ENCODE measurements around the gene RPS15. TPM values are rescaled to one million over a fixed set of nuclear protein-coding genes. Genes with fewer than 3 reads are reported as not detected.
A peak's percentile ranks its signal among the peaks of the same experiment; 100 is the strongest.

The RPS15 gene
- 1,000 to 10,000 TPM in 1 of 2 donors, 100 to 1,000 TPM in 1; 757 to 1,081 TPM for total RNA-seq

- Mint-ChIP-seq H3K4me1 (ENCODE audit: low read depth in 2 of 2) (peaks cover 8 to 22% of the 10 kb centered on the region in 2 donors), H3K9me3 (no peaks in the 10 kb centered on the region), H3K4me3 (peak within 1 kb of the TSS; percentile 91), H3K36me3 (no peaks in the 10 kb centered on the region), H3K27me3 (no peaks in the 10 kb centered on the region), H3K27ac (peak within 1 kb of the TSS; percentile 95 to 98)
- ATAC-seq = peak; percentile 92 to 94
- peak; percentile 96 for DNase-seq (ENCODE audit: low spot score)
These were observed at the start of gene RPS15 for GRCh38 chr19:1438035-1438932. Gene RPS15, plus strand, starts transcription at chr19:1438396. Its CDS starts 30 bp downstream, at chr19:1438426.

- no peaks in the 10 kb centered on the region for H3K27me3 Mint-ChIP-seq
- H3K9me3 Mint-ChIP-seq = no peaks in the 10 kb centered on the region
- DNase-seq (ENCODE audit: low spot score) = no peak
- no peak overlapping the region for H3K4me3 Mint-ChIP-seq
- no peak overlapping the region for H3K27ac Mint-ChIP-seq
- no peak for ATAC-seq
- peaks cover 6 to 15% of the 10 kb centered on the region in 2 donors for H3K4me1 Mint-ChIP-seq (ENCODE audit: low read depth in 2 of 2)
- no peaks in the 10 kb centered on the region for H3K36me3 Mint-ChIP-seq
These were observed 49.6 kb upstream of the RPS15 start for GRCh38 chr19:1388637-1389026.

DNA sequence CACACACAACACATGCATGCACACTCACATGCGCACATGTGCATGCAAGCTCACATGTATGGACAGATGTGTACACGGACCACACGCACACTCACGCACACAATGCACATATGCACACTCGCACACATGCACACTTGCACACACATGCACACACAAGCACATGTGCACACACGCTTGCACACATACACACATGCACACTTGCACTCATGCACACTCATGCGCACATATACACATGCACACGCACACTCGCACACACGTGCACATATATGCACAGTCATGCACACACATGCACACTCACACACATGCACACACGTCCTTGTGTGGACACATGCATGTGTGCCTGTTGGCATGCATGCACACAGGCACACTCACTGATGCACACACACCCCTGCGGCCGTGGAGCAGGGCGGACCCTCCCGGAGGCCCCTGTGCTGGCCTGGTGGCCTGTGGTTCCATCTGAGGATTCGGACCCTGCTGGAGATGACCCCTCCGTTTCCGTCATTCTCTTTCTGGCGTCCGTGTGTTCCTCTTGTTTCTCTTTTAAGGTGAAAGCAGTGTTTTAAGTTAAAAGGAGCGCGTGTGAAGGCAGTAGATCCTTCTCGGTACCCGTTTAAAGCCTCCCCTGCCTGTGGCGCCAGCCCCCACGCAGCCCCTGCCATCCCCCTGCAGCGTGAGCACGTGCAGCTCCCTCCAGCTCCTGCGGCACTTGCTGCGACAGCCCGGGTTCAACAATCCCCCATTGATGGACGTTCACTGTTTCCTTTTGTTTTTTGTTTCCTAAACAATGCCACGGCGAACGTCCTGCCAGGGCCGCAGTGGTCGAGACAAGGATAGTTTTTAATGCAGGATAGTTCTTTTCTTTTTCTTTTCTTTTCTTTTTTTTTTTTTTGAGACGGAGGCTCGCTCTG lies 48.9 kb upstream of the RPS15 start:
- H3K36me3 Mint-ChIP-seq = no peaks in the 10 kb centered on the region
- no peak for ATAC-seq
- no peaks in the 10 kb centered on the region for H3K27me3 Mint-ChIP-seq
- DNase-seq (ENCODE audit: low spot score) = no peak
- H3K9me3 Mint-ChIP-seq = no peaks in the 10 kb centered on the region
- peaks cover 5 to 13% of the 10 kb centered on the region in 2 donors for H3K4me1 Mint-ChIP-seq (ENCODE audit: low read depth in 2 of 2)
- H3K27ac Mint-ChIP-seq = no peak overlapping the region
- no peak overlapping the region for H3K4me3 Mint-ChIP-seq

GRCh38 chr19:1390890-1391423 lies 47.2 kb upstream of the RPS15 start:
- H3K9me3 Mint-ChIP-seq = no peaks in the 10 kb centered on the region
- H3K27me3 Mint-ChIP-seq = no peaks in the 10 kb centered on the region
- no peak overlapping the region for H3K4me3 Mint-ChIP-seq
- H3K4me1 Mint-ChIP-seq (ENCODE audit: low read depth in 2 of 2) = peaks cover 0 to 10% of the 10 kb centered on the region in 2 donors
- H3K36me3 Mint-ChIP-seq = no peaks in the 10 kb centered on the region
- no peak overlapping the region for H3K27ac Mint-ChIP-seq
- DNase-seq (ENCODE audit: low spot score) (no peak), ATAC-seq (no peak)

DNA sequence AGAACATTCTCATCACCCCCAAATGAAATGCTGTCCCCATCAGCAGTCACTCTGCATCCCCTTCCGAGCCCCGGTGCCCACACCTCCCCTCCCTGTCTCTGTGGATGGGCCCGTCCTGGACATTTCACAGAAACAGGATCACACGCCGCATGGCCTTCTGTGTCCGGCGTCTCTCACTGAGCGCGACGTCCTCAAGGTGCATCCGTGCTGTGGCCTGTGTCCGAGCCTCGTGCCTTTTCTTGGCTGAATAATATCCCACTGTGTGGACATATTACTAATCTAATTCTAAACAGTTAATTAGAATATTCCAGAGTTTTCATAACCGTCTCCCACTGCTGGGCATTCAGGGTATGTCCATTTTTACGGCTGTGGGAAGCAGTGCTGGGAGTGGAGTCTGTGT lies 45.8 kb upstream of the RPS15 start:
- Mint-ChIP-seq H3K4me1 (ENCODE audit: low read depth in 2 of 2) (peaks cover 0 to 2% of the 10 kb centered on the region in 2 donors), H3K27me3 (no peaks in the 10 kb centered on the region), H3K27ac (no peak overlapping the region), H3K36me3 (no peaks in the 10 kb centered on the region), H3K9me3 (no peaks in the 10 kb centered on the region), H3K4me3 (no peak overlapping the region)
- DNase-seq (ENCODE audit: low spot score) (no peak), ATAC-seq (no peak)

GRCh38 chr19:1392939-1393530 lies 45.2 kb upstream of the RPS15 start:
- DNase-seq (ENCODE audit: low spot score) (no peak), ATAC-seq (no peak)
- Mint-ChIP-seq H3K9me3 (no peaks in the 10 kb centered on the region), H3K4me3 (no peak overlapping the region), H3K4me1 (ENCODE audit: low read depth in 2 of 2) (peaks cover 0 to 2% of the 10 kb centered on the region in 2 donors), H3K27ac (no peak overlapping the region), H3K27me3 (no peaks in the 10 kb centered on the region), H3K36me3 (no peaks in the 10 kb centered on the region)

- DNase-seq (ENCODE audit: low spot score) (no peak), ATAC-seq (no peak)
- no peaks in the 10 kb centered on the region for H3K36me3 Mint-ChIP-seq
- no peaks in the 10 kb centered on the region for H3K9me3 Mint-ChIP-seq
- no peak overlapping the region for H3K27ac Mint-ChIP-seq
- H3K4me3 Mint-ChIP-seq = no peak overlapping the region
- no peaks in the 10 kb centered on the region for H3K27me3 Mint-ChIP-seq
- H3K4me1 Mint-ChIP-seq (ENCODE audit: low read depth in 2 of 2) = peaks cover 0 to 2% of the 10 kb centered on the region in 2 donors
These were observed 44.4 kb upstream of the RPS15 start for GRCh38 chr19:1393841-1394240.

- no peaks in the 10 kb centered on the region for H3K36me3 Mint-ChIP-seq
- no peaks in the 10 kb centered on the region for H3K4me1 Mint-ChIP-seq (ENCODE audit: low read depth in 2 of 2)
- ATAC-seq (peak in 1 of 2 donors; percentile 10), DNase-seq (ENCODE audit: low spot score) (no peak)
- no peak overlapping the region for H3K4me3 Mint-ChIP-seq
- H3K27me3 Mint-ChIP-seq = no peaks in the 10 kb centered on the region
- H3K9me3 Mint-ChIP-seq = no peaks in the 10 kb centered on the region
- H3K27ac Mint-ChIP-seq = no peak overlapping the region
These were observed 43.7 kb upstream of the RPS15 start for GRCh38 chr19:1394252-1395193.

- H3K9me3 Mint-ChIP-seq = no peaks in the 10 kb centered on the region
- no peaks in the 10 kb centered on the region for H3K36me3 Mint-ChIP-seq
- no peak overlapping the region for H3K4me3 Mint-ChIP-seq
- no peaks in the 10 kb centered on the region for H3K4me1 Mint-ChIP-seq (ENCODE audit: low read depth in 2 of 2)
- ATAC-seq = peak in 1 of 2 donors; percentile 1
- DNase-seq (ENCODE audit: low spot score) = no peak
- H3K27me3 Mint-ChIP-seq = no peaks in the 10 kb centered on the region
- H3K27ac Mint-ChIP-seq = no peak overlapping the region
These were observed 42.8 kb upstream of the RPS15 start for GRCh38 chr19:1395194-1396018.

- no peaks in the 10 kb centered on the region for H3K27me3 Mint-ChIP-seq
- no peaks in the 10 kb centered on the region for H3K36me3 Mint-ChIP-seq
- ATAC-seq (no peak), DNase-seq (ENCODE audit: low spot score) (no peak)
- H3K9me3 Mint-ChIP-seq = no peaks in the 10 kb centered on the region
- no peaks in the 10 kb centered on the region for H3K4me1 Mint-ChIP-seq (ENCODE audit: low read depth in 2 of 2)
- H3K27ac Mint-ChIP-seq = no peak overlapping the region
- no peak overlapping the region for H3K4me3 Mint-ChIP-seq
These were observed 42.0 kb upstream of the RPS15 start for GRCh38 chr19:1396019-1396767.

- H3K27me3 Mint-ChIP-seq = no peaks in the 10 kb centered on the region
- no peaks in the 10 kb centered on the region for H3K36me3 Mint-ChIP-seq
- no peak overlapping the region for H3K4me3 Mint-ChIP-seq
- no peak for DNase-seq (ENCODE audit: low spot score)
- H3K27ac Mint-ChIP-seq = no peak overlapping the region
- H3K4me1 Mint-ChIP-seq (ENCODE audit: low read depth in 2 of 2) = no peaks in the 10 kb centered on the region
- ATAC-seq = no peak
- no peaks in the 10 kb centered on the region for H3K9me3 Mint-ChIP-seq
These were observed 41.2 kb upstream of the RPS15 start for GRCh38 chr19:1396768-1397679.

All from natural killer cell treated with Interleukin-12 subunit alpha and Interleukin-12 subunit beta and Interleukin-15 and Interleukin-18, amount 100 ng/mL, for 72 hours (primary cell).